ENCODE measurements around the gene TRAF5. TPM values are rescaled to one million over a fixed set of nuclear protein-coding genes. Genes with fewer than 3 reads are reported as not detected.

The TRAF5 gene
- total RNA-seq, 1 donor from 2014 or later, result 4.5 TPM

DNA sequence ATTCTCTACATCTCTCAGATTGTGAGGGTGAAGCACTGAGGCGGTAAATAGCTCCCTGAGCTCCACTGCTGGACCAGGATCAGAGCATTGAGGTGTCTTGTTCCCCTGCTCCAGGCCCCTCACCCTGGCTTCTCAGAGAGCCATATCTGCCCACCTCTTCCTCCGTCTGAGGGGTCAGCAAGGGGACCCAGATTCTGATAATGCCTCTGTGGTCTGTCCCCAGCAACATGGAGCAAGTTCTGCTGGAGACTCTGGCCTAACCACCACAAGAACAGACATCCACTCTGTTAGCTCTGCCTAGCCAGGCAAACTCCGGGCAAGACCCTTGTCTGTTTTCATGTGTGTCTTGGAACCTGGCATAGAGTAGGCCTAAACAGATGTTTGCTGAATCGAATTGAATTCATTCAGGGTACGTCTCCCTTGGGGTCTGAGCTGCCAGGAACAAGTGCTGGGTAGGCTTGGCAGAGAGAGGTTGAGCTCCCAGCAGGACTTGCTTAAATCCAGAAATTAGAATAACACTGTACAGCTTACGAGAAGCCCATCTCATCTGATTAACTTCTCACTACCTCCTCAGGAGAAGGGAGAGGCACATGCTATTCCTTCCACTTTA, 2.3 kb downstream of the TRAF5 start:
- Mint-ChIP-seq H3K36me3 (ENCODE audit: insufficient read depth) (no peaks in the 10 kb centered on the region), H3K9me3 (ENCODE audit: low read depth) (no peaks in the 10 kb centered on the region), H3K4me3 (ENCODE audit: low read depth) (no peak overlapping the region), H3K27ac (no peak overlapping the region), H3K4me1 (ENCODE audit: low read depth) (peaks cover 9% of the 10 kb centered on the region), H3K27me3 (peaks cover 63% of the 10 kb centered on the region)
- TF ChIP-seq, protein P1, sequence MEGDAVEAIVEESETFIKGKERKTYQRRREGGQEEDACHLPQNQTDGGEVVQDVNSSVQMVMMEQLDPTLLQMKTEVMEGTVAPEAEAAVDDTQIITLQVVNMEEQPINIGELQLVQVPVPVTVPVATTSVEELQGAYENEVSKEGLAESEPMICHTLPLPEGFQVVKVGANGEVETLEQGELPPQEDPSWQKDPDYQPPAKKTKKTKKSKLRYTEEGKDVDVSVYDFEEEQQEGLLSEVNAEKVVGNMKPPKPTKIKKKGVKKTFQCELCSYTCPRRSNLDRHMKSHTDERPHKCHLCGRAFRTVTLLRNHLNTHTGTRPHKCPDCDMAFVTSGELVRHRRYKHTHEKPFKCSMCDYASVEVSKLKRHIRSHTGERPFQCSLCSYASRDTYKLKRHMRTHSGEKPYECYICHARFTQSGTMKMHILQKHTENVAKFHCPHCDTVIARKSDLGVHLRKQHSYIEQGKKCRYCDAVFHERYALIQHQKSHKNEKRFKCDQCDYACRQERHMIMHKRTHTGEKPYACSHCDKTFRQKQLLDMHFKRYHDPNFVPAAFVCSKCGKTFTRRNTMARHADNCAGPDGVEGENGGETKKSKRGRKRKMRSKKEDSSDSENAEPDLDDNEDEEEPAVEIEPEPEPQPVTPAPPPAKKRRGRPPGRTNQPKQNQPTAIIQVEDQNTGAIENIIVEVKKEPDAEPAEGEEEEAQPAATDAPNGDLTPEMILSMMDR (IDR thresholded peaks at IDR 0.05; ENCODE audit: unreplicated experiment), result no peak
- no peak for DNase-seq (ENCODE audit: low spot score, unreplicated experiment)

DNA sequence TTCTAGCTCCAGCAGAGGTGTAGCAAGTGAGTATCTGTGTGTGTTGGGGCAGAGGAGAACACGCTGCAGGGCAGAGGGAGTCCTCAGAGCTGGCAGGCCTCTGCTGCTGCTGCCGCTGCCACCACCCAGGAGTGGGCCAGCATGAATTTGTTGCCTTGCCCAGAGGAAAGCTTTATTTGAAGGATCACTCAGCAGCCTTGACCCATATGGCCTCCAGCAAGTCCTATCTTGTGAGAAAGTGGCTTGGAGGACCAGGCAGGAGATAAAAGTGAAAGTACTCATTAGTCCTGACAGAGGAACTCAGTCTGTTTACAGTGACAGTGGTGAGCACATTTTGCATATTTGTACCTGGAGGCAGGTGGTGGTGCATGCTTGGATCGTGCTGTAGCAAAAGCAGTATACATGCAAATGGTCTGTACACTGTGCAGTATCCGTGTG, 3.1 kb downstream of the TRAF5 start:
- no peak overlapping the region for H3K4me3 Mint-ChIP-seq (ENCODE audit: low read depth)
- no peak overlapping the region for H3K27ac Mint-ChIP-seq
- no peaks in the 10 kb centered on the region for H3K9me3 Mint-ChIP-seq (ENCODE audit: low read depth)
- no peak for DNase-seq (ENCODE audit: low spot score, unreplicated experiment)
- H3K27me3 Mint-ChIP-seq, result peaks cover 58% of the 10 kb centered on the region
- H3K4me1 Mint-ChIP-seq (ENCODE audit: low read depth), result peaks cover 9% of the 10 kb centered on the region
- TF ChIP-seq, protein P1 (IDR thresholded peaks at IDR 0.05; ENCODE audit: unreplicated experiment), result no peak
- H3K36me3 Mint-ChIP-seq (ENCODE audit: insufficient read depth), result no peaks in the 10 kb centered on the region

DNA sequence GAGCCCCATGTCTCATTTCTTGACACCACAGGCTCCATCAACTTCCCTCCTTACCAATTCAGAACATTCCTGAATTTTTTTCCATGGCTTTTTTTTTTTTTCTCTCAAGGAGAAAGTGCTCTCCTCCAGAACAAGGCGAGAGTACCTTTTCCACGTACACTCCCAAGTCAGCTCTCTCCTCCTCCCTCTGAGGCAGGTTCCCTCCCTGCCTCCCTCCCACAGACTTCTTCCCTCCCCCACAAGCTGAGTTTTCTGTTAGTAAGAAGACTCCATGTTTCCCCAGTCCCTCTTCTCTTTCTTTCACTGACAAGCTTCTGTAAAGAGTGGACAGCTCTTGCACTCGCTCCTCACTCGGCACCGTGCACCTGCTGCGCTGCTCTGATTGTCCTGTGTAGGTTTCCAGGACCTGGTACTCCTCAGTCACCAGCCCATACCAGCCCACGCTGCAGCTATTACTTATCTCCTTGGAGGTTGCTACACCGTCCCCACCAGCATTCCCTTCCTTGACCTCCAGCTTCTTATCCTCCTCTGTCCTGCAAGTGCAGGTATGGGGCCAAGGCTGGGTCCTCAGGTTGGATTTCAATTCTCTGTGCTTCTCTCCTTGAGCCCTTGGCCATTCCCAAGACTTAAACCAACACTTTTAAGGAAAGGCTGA, 3.8 kb downstream of the TRAF5 start:
- TF ChIP-seq, protein P1 (IDR thresholded peaks at IDR 0.05; ENCODE audit: unreplicated experiment), result no peak
- Mint-ChIP-seq H3K27ac (no peak overlapping the region), H3K4me3 (ENCODE audit: low read depth) (no peak overlapping the region), H3K36me3 (ENCODE audit: insufficient read depth) (no peaks in the 10 kb centered on the region), H3K27me3 (peaks cover 52% of the 10 kb centered on the region), H3K9me3 (ENCODE audit: low read depth) (no peaks in the 10 kb centered on the region), H3K4me1 (ENCODE audit: low read depth) (peaks cover 11% of the 10 kb centered on the region)
- DNase-seq (ENCODE audit: low spot score, unreplicated experiment), result no peak

DNA sequence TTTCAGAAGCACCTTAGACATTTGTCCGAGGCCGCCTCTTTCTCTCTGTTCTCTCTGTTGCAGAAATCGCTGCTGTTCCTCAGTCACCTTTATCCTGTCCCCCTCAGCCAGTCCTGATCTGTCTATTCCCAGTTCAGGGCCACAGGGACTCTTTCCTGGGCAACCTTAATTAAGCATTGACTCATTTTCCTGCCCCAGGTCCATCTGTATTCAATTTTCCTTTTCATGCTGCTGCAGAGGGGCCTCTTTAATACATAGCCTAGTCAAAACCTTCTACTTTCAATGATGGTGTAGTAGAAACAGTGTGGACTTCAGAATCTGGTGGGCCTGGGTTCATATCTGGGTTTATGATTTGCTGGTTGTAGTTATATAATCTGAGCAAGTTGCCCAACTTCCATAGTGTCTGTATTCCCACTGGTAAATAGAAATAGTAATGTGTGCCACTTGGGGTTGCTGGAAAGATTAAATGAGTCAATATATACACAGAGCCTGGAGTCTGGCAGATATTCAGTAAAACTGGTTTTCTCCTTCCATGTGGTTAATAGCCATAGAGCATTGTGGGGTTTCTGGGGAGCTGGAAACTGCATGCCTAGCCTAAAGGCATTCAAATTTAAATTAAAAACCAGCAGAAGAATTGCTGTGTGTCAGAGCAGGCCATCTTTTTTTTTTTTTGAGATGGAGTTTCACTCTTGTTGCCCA, 4.5 kb downstream of the TRAF5 start:
- H3K4me3 Mint-ChIP-seq (ENCODE audit: low read depth), result no peak overlapping the region
- TF ChIP-seq, protein P1 (IDR thresholded peaks at IDR 0.05; ENCODE audit: unreplicated experiment), result no peak
- peaks cover 17% of the 10 kb centered on the region for H3K4me1 Mint-ChIP-seq (ENCODE audit: low read depth)
- no peak overlapping the region for H3K27ac Mint-ChIP-seq
- no peak for DNase-seq (ENCODE audit: low spot score, unreplicated experiment)
- H3K36me3 Mint-ChIP-seq (ENCODE audit: insufficient read depth), result no peaks in the 10 kb centered on the region
- peaks cover 46% of the 10 kb centered on the region for H3K27me3 Mint-ChIP-seq
- no peaks in the 10 kb centered on the region for H3K9me3 Mint-ChIP-seq (ENCODE audit: low read depth)

DNA sequence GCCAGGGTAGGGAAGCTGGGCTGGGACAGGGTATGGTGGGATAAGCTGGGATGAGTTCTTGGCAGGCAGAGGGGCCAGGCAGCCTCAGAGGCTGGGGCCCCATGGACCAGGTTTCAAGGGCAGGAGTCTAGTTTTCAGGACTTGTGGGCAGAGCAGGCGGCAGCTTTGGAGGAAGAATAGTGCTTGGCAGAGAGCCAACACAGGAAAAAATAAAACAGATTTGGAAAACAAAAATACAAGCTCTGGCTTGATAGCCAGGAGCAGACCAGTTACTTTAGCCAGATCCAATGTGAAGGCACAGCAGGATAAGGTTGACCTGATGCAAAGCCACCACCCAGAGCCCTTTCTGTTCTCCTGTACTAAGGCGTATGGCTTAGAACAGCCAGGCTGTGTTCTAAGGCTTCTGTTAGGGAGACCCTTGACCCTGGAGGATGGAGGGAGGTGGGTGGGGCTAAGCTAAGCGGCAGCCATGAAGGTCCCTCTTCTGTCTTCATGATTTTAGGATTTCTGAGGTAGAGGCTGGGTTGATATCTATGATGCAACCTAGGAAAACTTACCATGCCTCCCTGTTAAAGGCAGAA, 5.5 kb downstream of the TRAF5 start:
- H3K4me1 Mint-ChIP-seq (ENCODE audit: low read depth), result peaks cover 18% of the 10 kb centered on the region
- H3K9me3 Mint-ChIP-seq (ENCODE audit: low read depth), result no peaks in the 10 kb centered on the region
- TF ChIP-seq, protein P1 (IDR thresholded peaks at IDR 0.05; ENCODE audit: unreplicated experiment), result no peak
- H3K27ac Mint-ChIP-seq, result no peak overlapping the region
- H3K27me3 Mint-ChIP-seq, result peaks cover 41% of the 10 kb centered on the region
- no peak overlapping the region for H3K4me3 Mint-ChIP-seq (ENCODE audit: low read depth)
- no peak for DNase-seq (ENCODE audit: low spot score, unreplicated experiment)
- no peaks in the 10 kb centered on the region for H3K36me3 Mint-ChIP-seq (ENCODE audit: insufficient read depth)

Data from progenitor cell of endocrine pancreas (in vitro differentiated cells).